Epithelial cell of proximal tubule (primary cell): ENCODE data around the gene SLC26A2. TPM values are rescaled to one million over a fixed set of nuclear protein-coding genes. Genes with fewer than 3 reads are reported as not detected.
A peak's percentile ranks its signal among the peaks of the same experiment; 100 is the strongest.

Experiments used
- DNase-seq: peaks from one replicate; pipeline ENCODE4 v3.0.0-alpha.2; 2011; ENCODE audit warnings: low read depth
- H3K4me3 ChIP-seq: 2 replicates; pipeline ENCODE4 v1.5.1; 2011; ENCODE audit warnings: low read depth, mild to moderate bottlenecking, low read length
- total RNA-seq: library from RNA; depleted of rRNA; stranded (reverse); fragments of >200 nt; gene quantifications from 2 replicates; pipeline ENCODE4 v1.2.3, GENCODE V29; 2015
- TF ChIP-seq, protein P1 (sequence below): conservative IDR thresholded peaks from 2 replicates; pipeline ENCODE4 v1.5.1; 2012; ENCODE audit warnings: low read depth, mild to moderate bottlenecking, low read length

Gene SLC26A2
- total RNA-seq, 1 donor from 2014 or later = 11.9 TPM

DNA sequence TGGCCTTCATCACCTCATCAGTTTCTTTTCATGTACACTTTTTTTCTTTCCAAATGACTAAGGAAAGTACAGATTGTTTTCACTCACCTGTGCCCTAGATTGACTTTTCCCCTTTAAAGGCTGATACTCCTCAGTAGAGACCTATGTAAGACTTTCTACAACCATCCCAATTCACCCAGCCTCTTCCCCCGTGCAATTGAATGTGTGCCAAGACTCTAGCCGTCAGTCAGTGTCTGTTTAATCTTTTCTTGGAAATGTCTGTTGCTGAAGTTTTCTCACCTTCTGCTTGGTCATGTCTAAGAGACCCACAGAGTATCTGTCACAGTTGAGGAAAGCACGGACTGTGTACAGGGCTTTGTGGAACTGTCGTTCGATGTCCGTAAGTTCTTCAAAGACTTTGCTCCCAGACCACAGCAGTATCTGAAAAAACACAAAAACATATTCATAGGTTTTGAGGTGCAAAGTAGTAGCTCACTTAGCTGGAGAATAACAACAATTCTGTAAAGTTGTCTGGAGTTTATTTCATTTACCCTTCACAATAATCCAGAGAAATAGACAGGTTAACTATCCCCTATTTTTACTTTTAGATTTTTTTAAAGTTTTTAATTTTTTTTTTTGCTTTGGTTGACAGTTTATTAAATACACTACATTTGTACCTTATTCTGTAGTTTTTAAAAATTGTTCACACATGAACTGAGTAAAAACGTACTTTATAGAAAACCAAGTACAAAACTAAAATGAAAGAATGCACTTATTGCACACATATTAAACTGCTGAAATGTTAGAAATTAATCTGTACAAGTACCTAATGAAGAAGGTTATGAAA, 29.6 kb upstream of the SLC26A2 start:
- DNase-seq = no peak
- TF ChIP-seq, protein P1, sequence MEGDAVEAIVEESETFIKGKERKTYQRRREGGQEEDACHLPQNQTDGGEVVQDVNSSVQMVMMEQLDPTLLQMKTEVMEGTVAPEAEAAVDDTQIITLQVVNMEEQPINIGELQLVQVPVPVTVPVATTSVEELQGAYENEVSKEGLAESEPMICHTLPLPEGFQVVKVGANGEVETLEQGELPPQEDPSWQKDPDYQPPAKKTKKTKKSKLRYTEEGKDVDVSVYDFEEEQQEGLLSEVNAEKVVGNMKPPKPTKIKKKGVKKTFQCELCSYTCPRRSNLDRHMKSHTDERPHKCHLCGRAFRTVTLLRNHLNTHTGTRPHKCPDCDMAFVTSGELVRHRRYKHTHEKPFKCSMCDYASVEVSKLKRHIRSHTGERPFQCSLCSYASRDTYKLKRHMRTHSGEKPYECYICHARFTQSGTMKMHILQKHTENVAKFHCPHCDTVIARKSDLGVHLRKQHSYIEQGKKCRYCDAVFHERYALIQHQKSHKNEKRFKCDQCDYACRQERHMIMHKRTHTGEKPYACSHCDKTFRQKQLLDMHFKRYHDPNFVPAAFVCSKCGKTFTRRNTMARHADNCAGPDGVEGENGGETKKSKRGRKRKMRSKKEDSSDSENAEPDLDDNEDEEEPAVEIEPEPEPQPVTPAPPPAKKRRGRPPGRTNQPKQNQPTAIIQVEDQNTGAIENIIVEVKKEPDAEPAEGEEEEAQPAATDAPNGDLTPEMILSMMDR = no peak
- H3K4me3 ChIP-seq = peak overlapping the region; percentile 41

DNA sequence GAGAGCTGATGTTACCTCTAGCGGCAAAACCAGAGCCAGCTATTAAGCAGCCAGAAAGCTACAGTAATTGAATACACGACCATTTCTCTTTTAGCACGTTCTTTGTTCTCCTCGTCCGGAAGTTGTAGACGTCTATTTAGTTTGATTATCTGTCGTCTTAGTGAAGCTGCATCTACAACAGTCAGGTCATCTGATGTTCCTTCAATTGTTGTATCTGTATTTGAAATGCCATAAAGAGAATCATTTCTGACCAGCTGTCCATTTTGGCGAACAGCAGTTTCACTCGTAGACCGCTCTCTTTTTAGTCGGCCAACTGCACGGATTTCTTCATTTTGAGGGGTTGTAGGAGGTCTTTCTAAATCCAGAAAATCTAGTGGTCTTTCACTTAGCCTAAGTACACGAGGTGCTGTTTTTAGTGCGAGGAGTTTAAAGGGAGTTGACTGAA, 28.5 kb upstream of the SLC26A2 start:
- no peak overlapping the region for H3K4me3 ChIP-seq
- DNase-seq = no peak
- TF ChIP-seq, protein P1 = no peak

DNA sequence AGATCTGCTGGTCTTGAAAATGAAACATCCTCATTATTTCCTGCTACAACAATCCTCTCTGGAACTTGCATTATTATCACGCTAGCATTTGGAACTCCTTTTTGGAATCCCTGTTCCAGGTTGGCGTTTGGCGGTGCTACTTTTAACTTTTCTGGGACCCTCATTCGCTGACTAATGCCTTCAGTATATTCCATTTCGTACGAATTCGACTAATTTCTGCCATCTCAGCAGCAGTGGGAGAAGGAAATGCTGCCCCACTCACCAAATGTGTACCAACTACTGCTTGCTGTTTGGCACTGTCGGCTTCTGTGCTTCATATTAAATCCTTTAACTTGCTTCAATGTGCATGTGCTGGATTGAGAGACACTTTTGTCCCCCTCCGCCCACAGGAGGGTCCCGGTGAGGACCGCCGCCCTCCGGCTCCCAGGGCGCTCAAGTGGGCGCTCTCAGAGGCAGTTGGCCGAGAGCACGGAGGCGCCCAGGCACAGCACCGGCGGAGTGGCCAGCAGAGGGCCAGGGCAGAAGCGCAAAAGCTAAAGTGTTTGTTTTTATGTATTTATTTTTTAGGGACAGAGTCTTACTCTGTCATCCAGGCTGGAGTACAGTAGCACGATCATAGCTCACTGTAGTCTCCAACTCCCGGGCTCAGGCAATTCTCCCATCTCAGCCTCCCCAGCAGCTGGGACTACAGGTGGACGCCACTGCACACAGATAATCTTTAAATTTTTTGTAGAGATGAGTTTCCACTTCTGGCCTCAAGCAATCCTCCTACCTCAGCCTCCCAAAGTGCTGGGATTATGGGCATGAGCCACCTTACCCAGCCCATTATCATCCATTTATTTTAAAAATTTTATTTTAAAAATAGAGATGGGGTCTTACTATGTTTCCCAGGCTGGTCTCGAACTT, 27.9 kb upstream of the SLC26A2 start:
- H3K4me3 ChIP-seq = peak overlapping the region; percentile 42
- TF ChIP-seq, protein P1 = peak; percentile 58
- DNase-seq = no peak

DNA sequence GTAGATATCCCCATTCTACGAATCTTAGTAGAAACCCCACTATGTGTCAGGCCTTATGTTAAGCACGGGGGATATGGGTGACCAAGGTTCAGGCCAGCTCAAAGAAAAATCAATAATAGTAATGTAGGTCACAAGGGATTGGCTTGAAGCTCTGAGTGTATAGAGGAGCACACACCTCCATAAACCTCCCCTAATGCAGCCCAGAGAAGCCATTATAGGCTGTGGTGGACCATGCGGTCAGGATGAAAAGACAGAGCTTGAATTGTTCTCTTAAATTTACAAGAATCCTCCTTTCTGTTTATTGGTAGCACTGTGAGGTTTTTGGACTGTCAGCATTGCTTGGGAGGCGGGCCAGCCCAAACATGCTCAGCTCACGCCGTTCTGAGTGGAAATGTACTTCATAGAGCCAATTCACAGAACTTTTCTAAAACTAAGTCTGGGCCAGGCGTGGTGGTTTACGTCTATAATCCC, 25.1 kb upstream of the SLC26A2 start:
- TF ChIP-seq, protein P1 = no peak
- H3K4me3 ChIP-seq = no peak overlapping the region
- no peak for DNase-seq

DNA sequence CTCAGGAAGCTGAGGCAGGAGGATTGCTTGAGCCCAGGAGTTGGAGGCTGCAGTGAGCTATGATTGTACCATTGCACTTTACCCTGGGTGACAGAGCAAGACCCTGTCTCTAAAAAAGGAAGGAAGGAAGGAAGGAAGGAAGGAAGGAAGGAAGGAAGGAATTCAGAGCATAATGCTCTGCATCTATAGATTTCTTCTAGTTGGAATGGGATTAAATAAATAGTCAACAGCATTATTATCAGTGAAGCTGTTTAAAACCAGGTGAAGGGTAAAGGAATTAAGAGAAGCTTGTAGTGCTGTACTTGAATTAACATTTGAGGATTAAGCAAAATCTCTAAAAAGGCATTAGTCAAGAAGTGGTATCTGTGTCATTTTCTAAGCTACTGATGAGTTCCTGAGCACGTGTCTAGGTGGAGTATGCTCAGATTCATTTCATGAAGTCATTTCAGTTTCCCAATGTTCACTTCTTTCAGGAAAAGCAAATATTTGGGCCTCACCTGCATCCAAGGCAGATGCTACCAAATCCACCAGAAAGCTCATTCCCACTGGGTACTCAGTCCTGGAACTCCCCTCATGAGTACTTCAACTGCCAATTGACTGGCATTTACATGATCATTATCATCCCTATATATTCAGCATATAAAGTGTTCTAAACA, 24.4 kb upstream of the SLC26A2 start:
- no peak overlapping the region for H3K4me3 ChIP-seq
- TF ChIP-seq, protein P1 = no peak
- no peak for DNase-seq

DNA sequence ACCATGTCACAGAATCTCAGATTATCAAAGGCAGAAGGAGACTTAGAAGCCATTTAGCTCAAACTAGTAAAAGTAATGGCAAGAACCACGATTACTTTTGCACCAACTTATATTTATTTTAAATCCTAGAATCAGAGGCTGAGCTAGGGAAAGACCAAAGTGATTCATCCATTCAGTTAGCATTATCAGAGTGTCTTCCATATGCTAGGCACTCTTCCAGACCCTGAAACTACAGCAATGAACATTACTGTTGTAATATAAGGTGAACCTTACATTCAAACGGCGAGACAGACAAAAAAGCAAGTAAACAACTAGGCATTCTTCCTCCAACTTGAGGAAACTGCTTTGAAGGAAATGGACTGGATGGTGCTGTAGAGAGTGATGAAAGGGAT, 23.9 kb upstream of the SLC26A2 start:
- no peak overlapping the region for H3K4me3 ChIP-seq
- TF ChIP-seq, protein P1 = no peak
- no peak for DNase-seq
